K562 (cell line): Measurements from ENCODE around the gene ACADVL. TPM values are rescaled to one million over a fixed set of nuclear protein-coding genes. Genes with fewer than 3 reads are reported as not detected.
A peak's percentile ranks its signal among the peaks of the same experiment; 100 is the strongest.

ENCODE experiments used
- ARID4B ChIP-seq: sonication (generic); formaldehyde crosslinking; IDR thresholded peaks from 2 replicates; pipeline ENCODE4 v1.8.0; 2022; ENCODE audit warnings: mild to moderate bottlenecking, missing genetic modification reagents
- CHD4 ChIP-seq: fragments of 200-600 bp; sonication (generic); IDR thresholded peaks from 3 replicates; pipeline ENCODE4 v1.6.1; 2012; ENCODE audit warnings: low read depth, mild to moderate bottlenecking, mixed read lengths, low read length, inconsistent platforms; ENCODE audit not compliant: insufficient read depth, insufficient replicate concordance, poor library complexity, severe bottlenecking
- CREM ChIP-seq: IDR thresholded peaks from 2 replicates; pipeline ENCODE4 v1.6.1; 2014; ENCODE audit warnings: antibody characterized with exemption, low read depth
- ETV1 ChIP-seq: fragments of 450-650 bp; conservative IDR thresholded peaks from 2 replicates; pipeline ENCODE4 v1.6.1; 2016; ENCODE audit warnings: missing genetic modification characterization, control low read depth, low read depth, missing compliant biosample characterization
- GABPB1 ChIP-seq: sonication (generic); formaldehyde crosslinking; IDR thresholded peaks from 2 replicates; pipeline ENCODE4 v1.8.0; 2022; ENCODE audit warnings: mild to moderate bottlenecking, missing genetic modification reagents
- HLTF ChIP-seq: fragments of 450-650 bp; IDR thresholded peaks from 2 replicates; pipeline ENCODE4 v1.6.1; 2016
- RBFOX2 ChIP-seq: fragments of 200-400 bp; formaldehyde crosslinking; IDR thresholded peaks from 2 replicates; pipeline ENCODE4 v1.6.1; 2017; ENCODE audit warnings: low read depth, mild to moderate bottlenecking, low read length, moderate library complexity
- TAF1 ChIP-seq: IDR thresholded peaks from 2 replicates; pipeline ENCODE4 v1.6.1; 2011; ENCODE audit warnings: mild to moderate bottlenecking, low read length, moderate library complexity; ENCODE audit not compliant: insufficient read depth, control insufficient read depth, severe bottlenecking; ENCODE audit errors: extremely low read depth
- UBTF ChIP-seq, 2 experiments: IDR thresholded peaks; 2 replicates each; pipeline ENCODE4 v1.6.1; 2012; ENCODE audit warnings: improper control_type of control experiment in 2 of 2, low read depth in 2 of 2, low read length in 2 of 2, borderline replicate concordance in 1 of 2
- ZBTB11 ChIP-seq, 3 experiments: fragments of 200-800 bp in 1 of 3; fragments of 250-450 bp in 1 of 3; fragments of 450-650 bp in 1 of 3; sonication (Bioruptor Pico) in 1 of 3; sonication (Bioruptor generic) in 1 of 3; formaldehyde crosslinking in 1 of 3; IDR thresholded peaks; 2 replicates each; pipeline versions ENCODE4 v1.6.1 to v1.8.0; 2016 to 2022; ENCODE audit warnings: mild to moderate bottlenecking in 2 of 3, missing genetic modification characterization in 2 of 3, missing compliant biosample characterization in 1 of 3, moderate library complexity in 1 of 3
- ZNF143 ChIP-seq: sonication (generic); formaldehyde crosslinking; IDR thresholded peaks from 2 replicates; pipeline ENCODE4 v1.9.0; 2022; ENCODE audit warnings: mild to moderate bottlenecking, missing genetic modification reagents
- ZNF263 ChIP-seq: sonication (generic); formaldehyde crosslinking; IDR thresholded peaks from 2 replicates; pipeline ENCODE4 v1.8.0; 2022; ENCODE audit warnings: mild to moderate bottlenecking, missing genetic modification reagents, borderline replicate concordance
- ZNF740 ChIP-seq, 3 experiments: fragments of 200-800 bp in 1 of 3; sonication (Bioruptor generic) in 1 of 3; sonication (generic) in 1 of 3; formaldehyde crosslinking in 1 of 3; IDR thresholded peaks; 2 replicates each; pipeline versions ENCODE4 v1.6.1 to v1.8.0; 2016 to 2022; ENCODE audit warnings: mild to moderate bottlenecking in 2 of 3, missing compliant biosample characterization in 2 of 3, missing genetic modification characterization in 2 of 3, missing genetic modification reagents in 1 of 3
- polyA plus RNA-seq, 8 experiments: library from polyadenylated mRNA; depleted of rRNA in 4 of 8; stranded (reverse) in 5 of 8; unstranded in 3 of 8; fragments of >200 nt; fragmentation: Nextera tagmentation in 2 of 8; fragmentation: Illumina TruSeq in 1 of 8; extraction: Ambion mirVana in 2 of 8; extraction: Trizol in 1 of 8; gene quantifications; 2 replicates each; pipeline versions ENCODE4 v1.2.1 to v1.2.3, GENCODE V29; 2011 to 2014; ENCODE audit warnings: inconsistent platforms in 1 of 8, missing spikeins in 1 of 8
- total RNA-seq, 7 experiments: library from RNA; depleted of rRNA in 6 of 7; stranded (reverse); fragments of >200 nt in 6 of 7; fragmentation: Illumina TruSeq in 2 of 7; extraction: Trizol in 2 of 7; gene quantifications; 2 replicates each; pipeline versions ENCODE4 v1.2.1 to v1.2.3, GENCODE V29; 2011 to 2021; ENCODE audit warnings: low replicate concordance in 1 of 7

Gene ACADVL
- total and polyA plus RNA-seq, 9 of the 15 experiments (the other 6 are each of a cell fraction or from before 2014, with no cell fraction given) = 25.5 to 449 (median 214) TPM

GRCh38 chr17:7237761-7238419 lies 18.2 kb downstream of the ACADVL start (continued):
- TF ChIP-seq ETV1 (tag) (0 out of 2 replicates have a peak, but pooled peaks have one; percentile 9), ZNF143 (CRISPR knock-in tag) (no peak), GABPB1 (CRISPR knock-in tag) (peak; percentile 19; the same call in 1 of the 2 replicates), CHD4 (no peak), CREM (no peak; the same call in 1 of the 2 replicates), ZNF263 (CRISPR knock-in tag) (peak; percentile 56; the same call in 1 of the 2 replicates), ZBTB11 (CRISPR knock-in tag; IDR thresholded peaks at IDR 0.05) (peak in 1 of 3 experiments; percentile 48; a peak in 2 of 6 replicates), ARID4B (CRISPR knock-in tag) (0 out of 2 replicates have a peak, but pooled peaks have one; percentile 32), UBTF (IDR thresholded peaks at IDR 0.05; ENCODE audit: borderline replicate concordance in 1 of 2, low read depth in 2 of 2, low read length in 2 of 2) (peak in 1 of 2 experiments; percentile 55; a peak in 1 of 4 replicates), TAF1 (peak; percentile 50), HLTF (no peak), ZNF740 (CRISPR knock-in tag; IDR thresholded peaks at IDR 0.05) (peak; percentile 73), ZNF740 (tag; IDR thresholded peaks at IDR 0.05) (peak in 1 of 2 experiments; percentile 93; a peak in 2 of 4 replicates), RBFOX2 (peak; percentile 75)
